Trophoblast cell (in vitro differentiated cells and primary cell): ENCODE measurements around the gene FAM168A.

ENCODE experiments used
- DNase-seq, 2 donors: peaks; one replicate each; pipeline ENCODE4 v3.0.0-alpha.2; 2016
- H2AFZ ChIP-seq: 2 replicates; pipeline ENCODE4 v1.6.1; 2013; ENCODE audit warnings: low read length, moderate library complexity, mild to moderate bottlenecking; ENCODE audit not compliant: insufficient read depth, poor library complexity
- H2AK5ac ChIP-seq: 2 replicates; pipeline ENCODE4 v1.6.1; 2013; ENCODE audit warnings: mild to moderate bottlenecking, low read length
- H2BK120ac ChIP-seq: 2 replicates; pipeline ENCODE4 v1.6.1; 2013; ENCODE audit warnings: low read length, mild to moderate bottlenecking, moderate library complexity; ENCODE audit not compliant: insufficient read depth, poor library complexity
- H2BK12ac ChIP-seq: 2 replicates; pipeline ENCODE4 v1.6.1; 2013; ENCODE audit warnings: mild to moderate bottlenecking, low read length, moderate library complexity
- H2BK5ac ChIP-seq: 2 replicates; pipeline ENCODE4 v1.6.1; 2013; ENCODE audit warnings: low read length, low read depth, moderate library complexity, mild to moderate bottlenecking; ENCODE audit not compliant: poor library complexity
- H3K14ac ChIP-seq: 2 replicates; pipeline ENCODE4 v1.6.1; 2013; ENCODE audit warnings: mild to moderate bottlenecking, low read length
- H3K18ac ChIP-seq: 2 replicates; pipeline ENCODE4 v1.6.1; 2013; ENCODE audit warnings: mild to moderate bottlenecking, low read length
- H3K23ac ChIP-seq: 2 replicates; pipeline ENCODE4 v1.6.1; 2013; ENCODE audit warnings: low read length
- H3K27ac ChIP-seq: 2 replicates; pipeline ENCODE4 v1.5.1; 2013; ENCODE audit warnings: low read depth, mild to moderate bottlenecking, inconsistent platforms, low read length, moderate library complexity
- H3K27me3 ChIP-seq: 2 replicates; pipeline ENCODE4 v1.6.1; 2013; ENCODE audit warnings: inconsistent platforms, mild to moderate bottlenecking, low read length, moderate library complexity; ENCODE audit not compliant: insufficient read depth
- H3K36me3 ChIP-seq, 2 experiments: 1 replicate in 1 of 2; 2 replicates in 1 of 2; pipeline ENCODE4 v1.6.1; 2013; ENCODE audit warnings: low read length in 2 of 2, mild to moderate bottlenecking in 2 of 2, moderate library complexity in 1 of 2; ENCODE audit not compliant: insufficient read depth in 2 of 2, control insufficient read depth in 1 of 2
- H3K4ac ChIP-seq: 2 replicates; pipeline ENCODE4 v1.6.1; 2013; ENCODE audit warnings: low read depth, mild to moderate bottlenecking, low read length, moderate library complexity
- H3K4me1 ChIP-seq, 2 experiments: 1 replicate in 1 of 2; 2 replicates in 1 of 2; pipeline ENCODE4 v1.6.1; 2013; ENCODE audit warnings: low read length in 2 of 2, mild to moderate bottlenecking in 2 of 2, moderate library complexity in 1 of 2; ENCODE audit not compliant: insufficient read depth in 2 of 2, control insufficient read depth in 1 of 2
- H3K4me2 ChIP-seq: 2 replicates; pipeline ENCODE4 v1.6.1; 2013; ENCODE audit warnings: inconsistent platforms, mild to moderate bottlenecking, low read length, moderate library complexity
- H3K4me3 ChIP-seq: 2 replicates; pipeline ENCODE4 v1.5.1; 2013; ENCODE audit warnings: mild to moderate bottlenecking, low read depth, low read length, inconsistent platforms
- H3K79me1 ChIP-seq: one replicate; pipeline ENCODE4 v1.6.1; 2013; ENCODE audit warnings: low read length
- H3K79me2 ChIP-seq: 2 replicates; pipeline ENCODE4 v1.6.1; 2013; ENCODE audit warnings: low read length, mild to moderate bottlenecking; ENCODE audit not compliant: control insufficient read depth, insufficient read depth, poor library complexity
- H3K9ac ChIP-seq: 2 replicates; pipeline ENCODE4 v1.6.1; 2013; ENCODE audit warnings: mild to moderate bottlenecking, low read length
- H3K9me3 ChIP-seq: 2 replicates; pipeline ENCODE4 v1.6.1; 2013; ENCODE audit warnings: low read depth, mild to moderate bottlenecking, control low read depth, inconsistent platforms, low read length; ENCODE audit not compliant: insufficient read depth
- H4K12ac ChIP-seq: 2 replicates; pipeline ENCODE4 v1.6.1; 2013; ENCODE audit warnings: low read depth, mild to moderate bottlenecking, low read length, moderate library complexity
- H4K8ac ChIP-seq: 2 replicates; pipeline ENCODE4 v1.6.1; 2013; ENCODE audit warnings: low read depth, mild to moderate bottlenecking, low read length, moderate library complexity
- H4K91ac ChIP-seq: one replicate; pipeline ENCODE4 v1.6.1; 2013; ENCODE audit warnings: low read depth, mild to moderate bottlenecking, low read length, moderate library complexity
- WGBS: extraction: QIAGEN DNeasy Blood & Tissue Kit; methylation state at CpG from one replicate; pipeline ENCODE4 v1.1.7; 2013; ENCODE audit warnings: missing lambda C conversion rate; ENCODE audit not compliant: insufficient read length, insufficient coverage; ENCODE audit errors: extremely low coverage; 5-methylcytosine and 5-hydroxymethylcytosine counted together

Gene FAM168A

GRCh38 chr11:73532310-73532709, 65.6 kb downstream of the FAM168A start:
- H4K91ac ChIP-seq = no peak overlapping the region
- no peak overlapping the region for H3K4me3 ChIP-seq
- peaks cover 2 to 6% of the 10 kb centered on the region in 2 experiments for H3K4me1 ChIP-seq
- no peak overlapping the region for H3K4me2 ChIP-seq
- H3K36me3 ChIP-seq = no peaks in the 10 kb centered on the region
- no peak overlapping the region for H2BK12ac ChIP-seq
- no CpG with 5 or more reads among the region's 1 CpG for WGBS
- H2AK5ac ChIP-seq = no peak overlapping the region
- H3K27me3 ChIP-seq = no peaks in the 10 kb centered on the region
- no peaks in the 10 kb centered on the region for H3K9me3 ChIP-seq
- no peak overlapping the region for H4K8ac ChIP-seq
- no peak overlapping the region for H3K27ac ChIP-seq
- H3K14ac ChIP-seq = no peak overlapping the region
- no peak overlapping the region for H3K18ac ChIP-seq
- H3K9ac ChIP-seq = no peak overlapping the region
- H3K4ac ChIP-seq = no peak overlapping the region
- H3K79me2 ChIP-seq = no peaks in the 10 kb centered on the region
- no peak for DNase-seq
- no peaks in the 10 kb centered on the region for H3K79me1 ChIP-seq
- H3K23ac ChIP-seq = no peak overlapping the region
- H4K12ac ChIP-seq = no peak overlapping the region
- H2AFZ ChIP-seq = no peak overlapping the region
- H2BK120ac ChIP-seq = no peak overlapping the region
- H2BK5ac ChIP-seq = no peak overlapping the region

GRCh38 chr11:73531386-73531785, 66.5 kb downstream of the FAM168A start:
- WGBS = no CpG with 5 or more reads among the region's 1 CpG

GRCh38 chr11:73530109-73530508, 67.8 kb downstream of the FAM168A start:
- Histone ChIP-seq H3K4ac (no peak overlapping the region), H3K27me3 (no peaks in the 10 kb centered on the region), H3K36me3 (no peaks in the 10 kb centered on the region), H3K14ac (no peak overlapping the region), H3K79me1 (no peaks in the 10 kb centered on the region), H3K27ac (no peak overlapping the region), H2AK5ac (no peak overlapping the region), H3K18ac (no peak overlapping the region), H3K23ac (no peak overlapping the region), H3K9me3 (no peaks in the 10 kb centered on the region), H2AFZ (no peak overlapping the region), H2BK120ac (no peak overlapping the region), H3K4me3 (no peak overlapping the region), H4K8ac (no peak overlapping the region), H3K79me2 (no peaks in the 10 kb centered on the region), H3K9ac (no peak overlapping the region), H4K91ac (no peak overlapping the region), H2BK5ac (no peak overlapping the region), H2BK12ac (no peak overlapping the region), H4K12ac (no peak overlapping the region), H3K4me1 (peaks cover 2 to 6% of the 10 kb centered on the region in 2 experiments), H3K4me2 (no peak overlapping the region)
- WGBS = no CpG with 5 or more reads among the region's 4 CpGs
- peak in 1 of 2 donors; percentile 42 for DNase-seq

More at GRCh38 chr11:73531386-73531785, 66.5 kb downstream of the FAM168A start:
- Histone ChIP-seq H2BK120ac (no peak overlapping the region), H3K4ac (no peak overlapping the region), H3K4me3 (no peak overlapping the region), H3K9me3 (no peaks in the 10 kb centered on the region), H4K8ac (no peak overlapping the region), H2BK12ac (no peak overlapping the region), H3K27me3 (no peaks in the 10 kb centered on the region), H4K91ac (no peak overlapping the region), H4K12ac (no peak overlapping the region), H3K79me2 (no peaks in the 10 kb centered on the region), H3K14ac (no peak overlapping the region), H3K36me3 (no peaks in the 10 kb centered on the region), H3K27ac (no peak overlapping the region), H3K18ac (no peak overlapping the region), H3K79me1 (no peaks in the 10 kb centered on the region), H3K23ac (no peak overlapping the region), H2AK5ac (no peak overlapping the region), H3K4me2 (no peak overlapping the region), H3K4me1 (peaks cover 2 to 6% of the 10 kb centered on the region in 2 experiments), H3K9ac (no peak overlapping the region), H2BK5ac (no peak overlapping the region), H2AFZ (no peak overlapping the region)
- no peak for DNase-seq

GRCh38 chr11:73529204-73529530, 68.7 kb downstream of the FAM168A start:
- Histone ChIP-seq H3K4me1 (peaks cover 2 to 6% of the 10 kb centered on the region in 2 experiments), H3K18ac (no peak overlapping the region), H4K91ac (no peak overlapping the region), H3K27ac (no peak overlapping the region), H4K12ac (no peak overlapping the region), H3K36me3 (no peaks in the 10 kb centered on the region), H2BK5ac (no peak overlapping the region), H2AK5ac (no peak overlapping the region), H3K9me3 (no peaks in the 10 kb centered on the region), H3K79me2 (no peaks in the 10 kb centered on the region), H3K4me2 (no peak overlapping the region), H3K9ac (no peak overlapping the region), H3K79me1 (no peaks in the 10 kb centered on the region), H4K8ac (no peak overlapping the region), H2BK12ac (no peak overlapping the region), H3K4me3 (no peak overlapping the region), H3K14ac (no peak overlapping the region), H3K23ac (no peak overlapping the region), H3K4ac (no peak overlapping the region), H2AFZ (no peak overlapping the region), H2BK120ac (no peak overlapping the region), H3K27me3 (no peaks in the 10 kb centered on the region)
- DNase-seq = no peak
